ENCODE data around the gene RTN4RL1.
"Not testable (repeated sequence)": the region's sequence is repeated elsewhere in the genome, so short reads cannot be mapped to it uniquely, and the experiment has no call there.

Gene RTN4RL1

DNA sequence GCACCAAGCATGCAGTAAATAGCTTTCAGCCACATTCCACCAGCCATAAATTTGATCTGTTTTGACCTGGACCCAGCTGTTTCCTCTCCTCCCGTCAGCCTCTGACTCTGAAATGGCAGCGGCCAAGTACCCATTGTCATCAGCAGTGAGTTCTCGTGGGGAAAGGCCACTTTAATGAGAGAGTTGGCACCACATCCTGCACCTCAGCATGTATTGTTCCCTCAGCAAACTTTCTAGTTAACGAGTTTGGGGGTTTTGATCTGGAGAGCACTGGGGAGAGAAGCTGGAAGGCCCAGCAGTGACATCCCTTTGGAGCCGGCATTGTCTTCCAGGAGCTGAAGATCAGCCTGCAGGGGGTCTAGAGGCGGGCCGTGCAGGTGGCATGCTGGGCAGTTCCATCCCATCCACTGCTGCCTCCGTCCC is 110.5 kb downstream of the RTN4RL1 start:
- no peak for DNase-seq

DNA sequence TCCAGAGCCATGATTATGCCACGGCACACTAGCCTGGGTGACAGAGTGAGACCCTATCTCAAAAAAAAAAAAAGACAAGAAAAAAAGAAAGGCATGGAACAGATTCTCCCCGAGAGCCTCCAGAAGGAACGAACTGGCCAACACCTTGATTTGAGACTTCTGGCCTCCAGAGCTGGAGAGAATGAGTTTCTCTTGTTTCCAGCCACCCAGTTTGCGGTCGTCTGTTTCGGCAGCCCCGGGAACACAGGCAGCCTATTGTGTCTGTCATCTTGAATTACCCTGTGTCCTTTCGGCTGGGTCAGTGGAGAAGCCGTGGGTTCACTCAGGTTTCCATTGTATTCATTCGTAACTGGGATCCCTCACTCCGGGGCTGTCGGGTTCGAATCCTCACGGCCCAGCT is 111.4 kb downstream of the RTN4RL1 start:
- no peak for DNase-seq

DNA sequence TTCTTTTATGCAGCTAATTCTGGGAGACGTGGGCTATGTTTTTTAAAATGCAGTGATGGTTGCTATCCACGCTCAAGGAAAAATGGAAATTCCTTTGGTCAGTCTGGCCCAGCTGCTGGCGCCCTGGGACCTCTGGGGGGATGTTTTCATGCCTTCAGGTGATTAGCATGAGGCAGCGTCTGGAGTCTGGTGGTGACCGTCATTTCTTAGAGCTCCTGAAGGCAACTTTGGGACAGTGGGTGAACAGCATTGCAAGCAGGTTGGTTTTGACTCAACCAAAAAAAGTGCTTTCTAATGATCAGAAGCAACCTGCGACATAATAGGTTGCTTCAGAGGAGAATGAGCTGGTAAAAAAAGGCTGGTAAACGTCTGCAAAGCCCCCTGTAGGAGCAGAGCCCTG is 113.0 kb downstream of the RTN4RL1 start:
- DNase-seq: no peak

DNA sequence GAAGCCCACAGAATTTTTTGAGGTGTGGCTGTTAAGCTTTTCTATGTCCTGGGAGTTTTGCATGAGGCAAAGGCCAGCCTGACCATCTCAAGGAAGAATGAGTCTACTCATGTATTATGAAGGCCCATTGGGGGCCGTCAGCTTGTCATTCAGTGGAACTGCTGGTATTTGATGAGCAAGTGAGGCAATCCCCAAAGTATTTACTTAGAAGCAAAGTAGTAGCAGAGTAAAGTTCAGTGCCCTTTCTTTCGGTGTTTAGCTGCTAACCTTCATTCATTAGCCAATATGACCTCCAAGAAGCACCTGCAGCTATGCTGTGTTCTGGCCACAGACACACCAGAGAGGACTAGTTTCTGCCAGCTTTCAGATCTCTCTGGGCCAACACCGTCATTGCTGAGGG is 115.1 kb downstream of the RTN4RL1 start:
- no peak for DNase-seq

DNA sequence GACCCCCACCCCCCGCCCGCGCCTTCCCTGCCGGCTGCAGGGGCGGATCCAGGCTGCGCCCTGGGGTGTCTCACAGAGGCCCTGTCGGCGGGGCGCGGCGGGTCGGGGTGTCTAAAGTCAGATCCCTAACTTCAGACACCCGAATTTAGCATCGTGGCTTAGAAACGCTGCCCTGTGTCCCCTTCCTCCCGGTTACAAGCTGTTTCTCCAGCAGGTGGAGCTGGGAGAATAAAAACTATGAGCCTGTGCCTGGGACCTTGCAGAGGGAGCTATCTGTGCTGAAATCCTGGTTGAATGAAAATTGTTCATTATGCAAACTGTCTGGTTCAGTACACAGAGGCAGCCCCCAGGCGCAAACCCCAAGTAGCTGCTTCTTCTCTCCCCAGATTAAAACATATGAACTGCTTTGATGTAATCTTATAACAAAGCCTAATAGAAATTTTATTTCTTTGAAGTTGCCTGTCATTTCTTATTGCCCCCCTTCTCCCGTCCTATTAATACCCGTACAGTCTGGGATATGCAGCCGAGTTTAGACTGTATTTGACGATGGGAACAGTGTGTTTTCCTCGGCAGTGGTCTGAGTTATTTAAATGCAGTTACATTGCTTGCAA is 116.3 kb downstream of the RTN4RL1 start:
- peak; percentile 46 for DNase-seq

DNA sequence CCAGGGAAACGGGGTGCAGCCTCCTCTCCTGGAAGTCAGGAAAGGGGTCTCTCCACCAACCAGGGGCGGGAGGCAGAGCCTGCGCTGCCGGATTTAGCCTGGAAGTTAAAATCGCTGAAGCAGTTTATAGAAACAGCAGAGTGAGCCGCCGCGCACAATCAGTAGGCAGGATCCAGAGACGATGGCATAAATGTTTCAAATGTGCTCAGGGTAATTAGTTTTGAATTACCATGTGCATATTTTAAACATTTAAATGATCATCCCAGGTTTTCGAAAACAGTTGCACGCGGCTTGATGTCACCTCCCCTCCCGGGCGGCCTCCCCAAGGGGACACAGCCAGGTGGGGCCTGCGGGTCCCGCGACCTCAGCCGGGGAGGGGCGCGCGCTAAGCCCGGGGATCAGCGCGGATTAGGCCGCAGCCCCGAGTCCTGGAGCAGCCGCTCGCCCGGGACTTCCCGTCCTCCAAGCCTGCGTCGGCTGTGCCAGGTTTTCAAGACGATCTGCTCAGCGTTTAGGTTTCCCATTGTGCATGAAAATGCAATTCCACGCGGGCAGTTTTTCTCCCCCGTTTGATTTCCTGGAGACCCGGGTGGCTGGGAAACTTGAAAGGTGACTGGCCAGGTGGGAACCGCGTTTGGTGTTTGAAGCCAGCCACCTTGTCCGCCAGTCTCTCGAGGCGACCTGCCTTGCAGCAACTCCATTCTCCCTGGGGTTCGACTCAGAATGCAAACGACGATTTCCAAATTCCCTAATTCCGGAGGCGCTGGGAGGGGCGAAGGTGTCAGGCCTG is 117.0 kb downstream of the RTN4RL1 start:
- DNase-seq: no peak

DNA sequence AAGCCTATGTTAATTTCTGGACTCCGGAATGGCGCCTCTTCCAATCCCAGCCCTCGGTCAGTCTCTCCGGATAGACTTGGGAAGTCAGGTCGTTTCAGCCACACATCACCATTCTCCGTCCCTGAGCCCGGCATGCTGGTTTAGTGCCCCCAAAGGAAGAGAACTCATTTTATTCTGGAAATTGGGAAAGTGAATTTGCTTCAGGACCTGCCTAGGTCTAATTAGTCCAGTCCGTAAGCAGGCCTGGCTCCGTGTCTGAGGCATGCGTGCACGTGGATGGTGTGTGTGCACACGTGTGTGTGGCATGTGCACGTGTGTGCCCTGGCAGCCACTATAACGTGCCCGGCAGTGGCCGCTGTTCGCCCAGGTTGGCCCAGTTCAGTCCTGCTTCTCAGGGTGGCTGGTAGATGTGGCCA is 117.9 kb downstream of the RTN4RL1 start:
- DNase-seq: no peak

DNA sequence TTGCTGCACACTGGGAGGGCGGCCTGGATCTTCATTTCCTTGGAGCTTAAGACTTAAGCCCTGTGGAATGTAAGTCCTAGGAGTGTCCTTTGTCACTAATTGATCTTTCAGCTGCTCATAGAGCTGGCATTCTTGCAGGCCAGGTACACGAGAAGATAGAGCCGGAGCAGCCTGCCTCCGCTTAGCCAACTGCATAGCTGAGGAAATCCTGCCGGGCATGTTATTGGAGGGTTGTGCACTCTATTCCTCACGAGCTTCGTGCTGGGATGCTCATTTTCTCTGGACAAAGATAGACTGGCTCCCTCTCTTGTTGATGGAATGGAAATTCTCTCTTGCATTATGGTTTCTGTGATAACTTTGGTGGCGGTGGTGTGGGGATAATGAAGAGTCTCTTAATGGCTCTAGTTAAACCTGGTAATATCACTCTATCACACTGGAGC is 118.5 kb downstream of the RTN4RL1 start:
- no peak for DNase-seq

DNA sequence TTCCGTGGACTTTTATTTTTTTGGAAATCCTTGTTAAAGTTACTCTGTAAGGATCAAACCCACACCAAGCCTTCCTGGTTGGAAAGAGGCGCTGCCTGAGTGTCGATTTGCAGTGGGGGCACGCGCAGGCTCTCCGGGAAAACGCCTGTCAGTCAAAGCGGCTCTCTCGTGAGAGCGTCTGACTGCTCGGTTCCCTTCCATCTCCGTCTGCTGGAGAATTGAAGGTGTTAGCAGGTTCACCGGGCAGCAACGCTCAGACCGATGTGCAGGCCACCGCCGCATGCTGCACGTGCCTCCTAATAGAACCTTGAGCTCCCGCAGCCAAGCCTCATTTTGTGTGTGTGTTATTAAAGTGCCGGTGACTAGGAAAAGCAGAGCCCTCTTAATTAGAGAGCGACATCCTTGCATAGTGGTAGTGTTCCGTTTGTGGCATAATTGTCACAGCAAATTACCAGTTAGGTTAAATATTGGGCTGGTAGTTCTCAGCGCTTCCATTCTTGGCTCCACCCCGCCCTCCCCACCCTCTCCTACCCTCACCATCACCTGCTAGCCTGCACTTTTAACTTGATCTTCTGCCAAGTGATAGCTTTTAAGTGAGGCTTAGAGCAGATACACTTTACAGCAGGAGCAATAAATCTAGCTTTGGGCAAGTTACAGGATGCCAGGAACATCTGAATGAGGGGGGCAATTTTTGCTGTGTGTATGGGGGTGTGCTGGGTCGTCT is 119.8 kb downstream of the RTN4RL1 start:
- peak; percentile 3 for DNase-seq

DNA sequence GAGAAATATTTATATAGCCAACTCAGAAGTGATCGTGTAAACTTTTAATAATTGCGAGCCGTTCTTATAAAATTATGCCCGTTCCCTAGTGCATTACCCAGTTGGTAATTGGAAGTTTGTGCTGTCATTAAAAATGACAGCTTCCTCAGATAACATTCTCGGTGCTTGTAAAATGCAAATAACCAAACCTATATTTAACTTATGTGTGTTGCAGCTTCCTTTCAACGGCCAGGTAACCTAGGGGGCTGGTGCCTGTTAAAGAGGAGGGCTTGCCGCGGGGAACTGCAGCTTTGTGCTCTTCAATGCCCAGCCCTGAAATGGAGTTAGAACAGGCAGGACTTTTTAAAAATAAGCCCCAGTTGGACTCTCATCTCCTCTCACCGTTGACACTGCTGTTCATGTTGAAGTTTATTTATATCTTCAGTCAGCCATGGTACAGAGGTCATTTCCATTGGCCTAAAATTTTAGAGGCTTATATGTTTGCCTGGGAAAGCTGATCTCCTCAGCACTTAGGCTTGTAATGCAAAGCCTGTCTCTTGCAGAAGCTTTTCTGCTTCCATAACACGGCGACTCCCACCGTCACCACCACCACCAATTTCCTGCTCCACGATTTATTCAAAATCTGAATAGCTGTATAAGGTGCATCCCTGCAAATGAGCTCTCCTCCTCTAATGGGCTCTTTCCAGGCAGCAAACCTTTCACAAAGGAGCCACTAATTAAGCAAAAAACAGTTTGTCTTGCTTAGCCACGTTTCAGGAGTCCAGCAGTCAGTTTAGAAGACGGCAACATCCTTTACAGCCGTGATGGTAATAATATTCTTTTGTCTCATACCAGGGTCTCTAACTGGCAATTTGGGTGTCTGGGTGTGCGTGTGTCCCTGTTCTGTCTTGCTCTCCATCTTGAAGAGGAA is 120.6 kb downstream of the RTN4RL1 start:
- no peak for DNase-seq

DNA sequence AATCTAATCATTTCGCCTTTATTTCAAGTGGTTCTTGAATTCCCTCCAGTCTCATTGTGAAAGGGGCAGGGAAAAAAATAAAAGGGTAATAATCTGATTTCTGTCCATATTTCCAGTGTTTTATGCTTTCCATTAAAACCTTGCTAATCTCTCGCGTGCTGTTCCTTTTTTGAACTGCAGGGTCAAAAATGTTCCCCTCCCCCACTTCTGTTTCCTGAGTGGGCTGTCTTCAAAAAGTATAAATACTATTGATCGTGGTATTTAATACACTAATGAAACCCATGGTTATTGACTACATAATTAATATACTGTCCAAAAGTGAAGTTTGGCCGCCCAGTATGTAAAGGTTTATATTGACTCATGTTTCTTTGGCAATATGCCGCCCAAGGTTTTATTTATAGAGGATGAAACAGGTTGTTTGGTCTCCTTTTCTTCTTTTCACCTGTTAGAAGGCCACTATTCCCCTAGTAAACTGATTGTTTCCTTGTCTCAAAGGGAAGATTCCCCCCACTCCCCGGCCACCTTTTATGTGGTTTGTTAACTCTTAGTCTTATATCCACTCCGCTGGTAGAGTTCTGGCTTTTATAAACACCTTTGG is 125.6 kb downstream of the RTN4RL1 start:
- DNase-seq: no peak

DNA sequence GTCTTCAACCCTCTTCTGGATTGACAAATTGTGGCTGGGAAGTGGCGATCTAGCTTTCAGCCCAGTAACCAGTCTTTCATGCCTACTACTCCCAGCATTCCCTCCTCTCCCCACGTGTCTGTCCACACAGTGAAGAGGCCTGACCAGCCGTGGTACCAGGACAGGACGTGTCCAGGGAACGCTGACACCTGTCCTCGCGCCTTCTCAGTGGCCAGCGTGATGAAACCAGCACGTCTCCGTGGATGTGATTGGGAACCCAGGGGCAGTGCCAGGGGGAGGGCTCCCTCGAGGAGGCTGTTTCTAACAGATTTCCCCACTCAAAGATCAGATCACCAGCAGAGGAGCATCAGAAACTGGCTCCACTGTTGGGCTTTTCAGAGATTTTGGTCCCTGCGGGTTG is 126.3 kb downstream of the RTN4RL1 start:
- DNase-seq: no peak

DNA sequence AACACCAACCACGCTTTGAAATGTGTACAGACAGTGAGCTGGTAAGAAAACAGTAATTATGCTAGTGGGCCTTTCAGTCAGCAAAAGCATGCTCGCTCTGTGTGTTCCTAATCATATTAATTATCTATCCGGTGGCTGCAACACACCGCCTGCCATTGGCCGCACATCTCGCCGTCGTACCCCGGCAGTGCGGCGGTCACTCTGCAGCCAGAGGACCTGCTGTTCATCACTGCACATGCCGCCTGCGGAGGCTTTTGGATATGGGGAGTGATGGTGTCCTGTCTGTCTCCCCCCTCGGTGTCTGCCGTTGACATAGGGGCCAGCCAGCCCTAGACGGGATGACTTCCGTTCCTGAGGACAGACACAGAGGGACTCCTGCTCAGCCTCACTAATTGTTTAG is 126.8 kb downstream of the RTN4RL1 start:
- DNase-seq: no peak

DNA sequence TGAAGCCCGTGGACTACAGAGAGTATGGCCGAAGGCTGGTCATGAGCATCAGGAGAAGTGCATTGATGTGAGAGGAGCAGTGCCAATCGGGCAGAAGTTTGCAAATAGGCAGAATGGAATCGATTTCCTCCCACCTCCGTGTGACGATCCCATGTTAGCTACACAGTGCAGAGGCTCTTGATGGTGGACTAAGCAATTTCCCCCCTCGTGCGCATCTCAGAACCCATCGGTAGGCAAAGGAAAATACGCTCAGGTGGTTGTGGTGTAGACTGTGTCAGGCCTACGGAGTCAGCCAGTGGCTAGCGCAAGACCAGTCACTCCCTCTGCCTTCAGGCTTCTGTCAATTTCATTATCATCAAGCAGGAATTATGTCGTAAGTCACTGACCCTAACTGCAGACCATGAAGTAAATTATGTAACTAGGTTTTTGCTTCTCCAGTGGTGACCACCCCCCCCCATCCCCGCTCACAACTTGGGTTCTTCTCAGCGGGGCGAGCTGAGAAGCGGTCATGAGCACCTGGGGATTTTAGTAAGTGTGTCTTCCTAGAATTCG is 128.0 kb downstream of the RTN4RL1 start:
- no peak for DNase-seq

DNA sequence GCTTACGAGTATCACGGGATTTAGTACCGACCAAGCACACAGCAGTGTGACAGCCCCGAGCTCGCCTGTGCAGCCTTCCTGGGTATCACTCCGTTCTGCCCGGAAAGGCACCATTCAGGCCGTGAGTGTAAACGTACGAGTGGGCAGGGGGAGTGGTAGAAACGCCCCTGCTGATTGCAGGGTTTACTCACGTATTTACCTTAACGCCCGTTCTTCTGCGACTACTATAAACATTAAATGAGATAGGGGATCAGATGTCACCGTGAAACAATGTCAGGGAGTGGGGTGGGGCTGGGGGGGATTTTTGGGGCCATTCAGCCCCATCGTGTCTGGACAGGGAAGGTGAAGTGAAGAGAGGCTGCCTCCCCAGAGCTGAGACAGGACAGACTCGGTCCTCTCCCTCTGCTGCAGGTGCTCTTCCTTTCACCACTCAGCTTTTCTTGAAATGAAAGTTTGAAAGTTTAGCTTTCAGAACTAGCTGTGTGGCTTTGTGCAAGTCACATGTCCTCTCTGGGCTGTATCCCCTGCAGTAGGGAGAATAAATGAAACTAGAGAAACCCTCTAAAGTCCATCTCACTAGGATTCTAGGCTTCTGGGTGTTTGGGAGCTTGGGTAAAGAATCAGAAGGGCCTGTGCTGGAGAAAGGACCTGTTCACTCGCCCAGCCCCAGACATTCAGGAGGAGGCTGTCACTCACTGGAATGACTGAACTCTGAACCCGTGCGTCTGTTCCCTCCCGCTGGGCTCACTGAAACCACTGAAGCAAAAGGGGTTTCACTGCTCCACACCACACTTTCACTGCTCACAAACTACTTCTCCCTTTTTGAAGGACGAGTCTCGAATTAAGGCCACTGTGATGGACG is 128.7 kb downstream of the RTN4RL1 start:
- DNase-seq: no peak

DNA sequence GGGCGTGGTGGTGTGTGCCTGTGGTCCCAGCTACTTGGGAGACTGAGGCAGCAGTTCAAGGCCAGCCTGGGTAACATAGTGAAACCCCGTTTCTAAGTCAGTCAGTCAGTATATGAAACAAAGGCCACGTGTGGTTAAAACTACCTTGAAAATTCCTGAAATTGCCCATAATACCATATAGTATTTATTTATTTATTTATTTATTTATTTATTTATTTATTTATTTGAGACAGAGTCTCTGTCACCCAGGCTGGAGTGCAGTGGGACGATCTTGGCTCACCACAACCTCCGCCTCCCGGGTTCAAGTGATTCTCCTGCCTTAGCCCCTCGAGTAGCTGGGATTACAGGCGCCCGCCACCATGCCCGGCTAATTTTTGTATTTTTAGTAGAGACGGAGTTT is 129.7 kb downstream of the RTN4RL1 start:
- DNase-seq: not testable (repeated sequence)

DNA sequence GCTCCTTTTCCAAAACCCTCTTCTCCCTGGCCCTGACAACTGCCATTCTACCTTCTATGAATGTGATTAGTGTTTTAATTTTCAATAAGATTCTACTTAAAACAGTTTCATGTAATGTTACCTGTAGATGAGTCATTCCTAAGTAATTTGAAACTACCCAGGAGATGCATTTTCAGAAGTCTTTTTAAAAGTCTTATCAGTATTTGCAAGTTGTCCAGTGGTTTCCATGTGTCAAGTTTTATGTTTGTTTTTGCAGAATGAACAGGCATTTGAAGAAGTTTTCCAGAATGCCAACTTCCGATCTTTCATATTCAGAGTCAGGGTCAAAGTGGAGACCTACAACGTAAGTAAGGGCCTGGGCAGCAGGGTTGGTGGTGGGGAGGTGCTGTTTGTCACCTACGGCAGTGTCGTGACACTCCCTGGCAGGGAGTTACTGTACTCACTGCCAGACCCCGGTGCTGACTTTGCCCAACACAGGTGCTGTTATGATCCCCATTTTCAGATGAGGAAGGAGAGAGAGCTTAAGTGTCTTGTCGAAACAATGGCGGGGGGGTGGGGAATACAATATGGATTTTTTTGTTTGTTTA is 130.3 kb downstream of the RTN4RL1 start:
- no peak for DNase-seq

DNA sequence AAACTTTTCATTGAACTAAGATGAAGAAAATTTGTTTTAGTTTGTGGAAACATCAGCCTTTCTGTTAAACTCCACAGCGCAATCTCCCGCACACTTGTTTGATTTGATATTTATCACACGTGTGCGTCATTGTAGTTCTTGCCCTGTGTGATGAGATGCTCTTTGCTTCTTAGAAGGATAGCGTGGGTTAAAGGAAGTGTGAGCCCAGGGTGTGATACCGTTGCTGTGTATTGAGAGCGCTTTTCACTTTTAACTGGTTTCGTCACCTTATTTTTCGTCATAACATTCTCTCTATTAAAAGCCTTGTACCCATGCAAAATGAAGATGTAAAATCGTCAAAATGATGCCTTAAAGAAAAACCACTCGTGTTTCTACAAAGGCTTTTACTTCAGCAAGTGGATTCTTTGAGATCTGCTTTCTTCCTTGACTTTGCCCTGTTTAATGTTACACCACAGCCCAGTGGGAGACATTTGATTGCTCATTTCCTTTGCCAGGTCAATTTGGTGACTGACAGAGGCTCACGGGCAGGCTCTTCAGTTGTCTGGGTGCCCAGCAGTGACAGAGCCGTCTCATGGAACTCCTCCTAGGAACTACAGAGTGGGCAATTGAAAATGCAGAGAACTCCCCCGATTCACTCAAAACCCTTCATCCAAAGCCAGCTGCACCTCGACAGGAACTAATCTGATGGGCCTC is 134.2 kb downstream of the RTN4RL1 start:
- DNase-seq: no peak

DNA sequence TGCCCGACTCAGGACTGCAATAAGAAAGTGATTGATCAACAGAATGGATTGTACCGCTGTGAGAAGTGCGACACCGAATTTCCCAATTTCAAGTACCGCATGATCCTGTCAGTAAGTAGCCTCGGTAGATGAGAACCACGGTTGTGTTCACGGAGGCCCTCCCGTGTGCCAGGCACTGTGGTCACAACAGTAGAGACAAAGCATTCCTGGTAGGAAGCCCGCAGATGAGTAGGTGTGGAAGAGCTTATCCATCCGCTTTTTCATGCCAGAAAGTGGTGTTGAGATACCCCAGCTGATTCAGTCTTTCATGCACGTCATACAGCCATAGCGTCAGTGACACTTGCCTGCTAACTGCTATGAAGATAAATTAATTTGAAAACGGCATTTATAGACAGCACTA is 136.4 kb downstream of the RTN4RL1 start:
- DNase-seq: no peak
